ENCODE data around the gene GSTA4. TPM values are rescaled to one million over a fixed set of nuclear protein-coding genes. Genes with fewer than 3 reads are reported as not detected.

The GSTA4 gene
- total RNA-seq, 6 experiments from 2014 or later: 15.5 to 21.2 (median 19.7) TPM

- Mint-ChIP-seq H3K4me1 (ENCODE audit: low read depth) (peaks cover 6% of the 10 kb centered on the region), H3K9me3 (no peaks in the 10 kb centered on the region), H3K4me3 (no peak overlapping the region), H3K36me3 (ENCODE audit: low read depth) (peaks cover 29% of the 10 kb centered on the region), H3K27ac (no peak overlapping the region), H3K27me3 (ENCODE audit: insufficient read depth) (peaks cover 1% of the 10 kb centered on the region; the same call in 1 of the 2 replicates)
- no peak for DNase-seq
- no peak for TF ChIP-seq CTCF (IDR thresholded peaks at IDR 0.05)
These were observed 32.1 kb upstream of the GSTA4 start for GRCh38 chr6:53027131-53027718.

GRCh38 chr6:53026526-53026925, 31.4 kb upstream of the GSTA4 start:
- H3K9me3 Mint-ChIP-seq: no peaks in the 10 kb centered on the region
- H3K27ac Mint-ChIP-seq: no peak overlapping the region
- no peak for TF ChIP-seq CTCF (IDR thresholded peaks at IDR 0.05)
- peaks cover 7% of the 10 kb centered on the region for H3K4me1 Mint-ChIP-seq (ENCODE audit: low read depth)
- H3K27me3 Mint-ChIP-seq (ENCODE audit: insufficient read depth): peaks cover 1% of the 10 kb centered on the region; the same call in 1 of the 2 replicates
- H3K36me3 Mint-ChIP-seq (ENCODE audit: low read depth): peaks cover 29% of the 10 kb centered on the region
- H3K4me3 Mint-ChIP-seq: no peak overlapping the region
- no peak for DNase-seq

GRCh38 chr6:53023323-53023722, 28.2 kb upstream of the GSTA4 start:
- Mint-ChIP-seq H3K27ac (no peak overlapping the region), H3K27me3 (ENCODE audit: insufficient read depth) (peaks cover 1% of the 10 kb centered on the region; the same call in 1 of the 2 replicates), H3K9me3 (no peaks in the 10 kb centered on the region)

GRCh38 chr6:53020005-53020744, 25.1 kb upstream of the GSTA4 start:
- H3K36me3 Mint-ChIP-seq (ENCODE audit: low read depth): peaks cover 40% of the 10 kb centered on the region
- peaks cover 7% of the 10 kb centered on the region for H3K4me1 Mint-ChIP-seq (ENCODE audit: low read depth)
- H3K27ac Mint-ChIP-seq: no peak overlapping the region
- no peak overlapping the region for H3K4me3 Mint-ChIP-seq
- no peaks in the 10 kb centered on the region for H3K9me3 Mint-ChIP-seq
- DNase-seq: no peak
- TF ChIP-seq CTCF (IDR thresholded peaks at IDR 0.05): no peak
- H3K27me3 Mint-ChIP-seq (ENCODE audit: insufficient read depth): peaks cover 2% of the 10 kb centered on the region; the same call in 1 of the 2 replicates

More at GRCh38 chr6:53023323-53023722, 28.2 kb upstream of the GSTA4 start:
- Mint-ChIP-seq H3K4me1 (ENCODE audit: low read depth) (peaks cover 6% of the 10 kb centered on the region; the same call in 1 of the 2 replicates), H3K36me3 (ENCODE audit: low read depth) (peaks cover 29% of the 10 kb centered on the region), H3K4me3 (no peak overlapping the region)
- DNase-seq: no peak
- TF ChIP-seq CTCF (IDR thresholded peaks at IDR 0.05): no peak

GRCh38 chr6:53018446-53018845, 23.4 kb upstream of the GSTA4 start:
- no peak overlapping the region for H3K27ac Mint-ChIP-seq
- peaks cover 35% of the 10 kb centered on the region for H3K36me3 Mint-ChIP-seq (ENCODE audit: low read depth)
- H3K9me3 Mint-ChIP-seq: no peaks in the 10 kb centered on the region
- peaks cover 24% of the 10 kb centered on the region for H3K4me1 Mint-ChIP-seq (ENCODE audit: low read depth)
- no peak for TF ChIP-seq CTCF (IDR thresholded peaks at IDR 0.05)
- DNase-seq: no peak
- peaks cover 1% of the 10 kb centered on the region; the same call in 1 of the 2 replicates for H3K27me3 Mint-ChIP-seq (ENCODE audit: insufficient read depth)
- no peak overlapping the region for H3K4me3 Mint-ChIP-seq

All from HFFc6 (cell line).